ENCODE measurements around the gene EXO1.
A peak's percentile ranks its signal among the peaks of the same experiment; 100 is the strongest.
"Not testable (repeated sequence)": the region's sequence is repeated elsewhere in the genome, so short reads cannot be mapped to it uniquely, and the experiment has no call there.

EXO1 gene

GRCh38 chr1:241836941-241837340 is 11.1 kb upstream of the EXO1 start:
- no peak for DNase-seq (ENCODE audit: low spot score)

- no peak for DNase-seq (ENCODE audit: low spot score)
Observed at GRCh38 chr1:241837416-241837815, 10.6 kb upstream of the EXO1 start.

- DNase-seq (ENCODE audit: low spot score) = no peak
Observed at GRCh38 chr1:241837901-241838300, 10.1 kb upstream of the EXO1 start.

- DNase-seq (ENCODE audit: low spot score) = no peak
Observed at GRCh38 chr1:241838897-241839296, 9.1 kb upstream of the EXO1 start.

- peak; percentile 19 for DNase-seq (ENCODE audit: low spot score)
Observed at GRCh38 chr1:241839369-241839979, 8.5 kb upstream of the EXO1 start.

GRCh38 chr1:241840164-241840563 is 7.8 kb upstream of the EXO1 start:
- DNase-seq (ENCODE audit: low spot score) = no peak

GRCh38 chr1:241841691-241842090 is 6.3 kb upstream of the EXO1 start:
- DNase-seq (ENCODE audit: low spot score) = no peak

- no peak for DNase-seq (ENCODE audit: low spot score)
Observed at GRCh38 chr1:241842565-241842964, 5.4 kb upstream of the EXO1 start.

GRCh38 chr1:241844593-241844992 is 3.4 kb upstream of the EXO1 start:
- no peak for DNase-seq (ENCODE audit: low spot score)

- no peak for DNase-seq (ENCODE audit: low spot score)
Observed at GRCh38 chr1:241846375-241846774, 1.6 kb upstream of the EXO1 start.

- no peak for DNase-seq (ENCODE audit: low spot score)
Observed at GRCh38 chr1:241846862-241847539, 1.0 kb upstream of the EXO1 start.

- DNase-seq (ENCODE audit: low spot score) = no peak
Observed at GRCh38 chr1:241847540-241847795, 536 bp upstream of the EXO1 start.

- DNase-seq (ENCODE audit: low spot score) = no peak
Observed at GRCh38 chr1:241848686-241849344, 811 bp downstream of the EXO1 start.

GRCh38 chr1:241849345-241849695 is 1.3 kb downstream of the EXO1 start:
- no peak for DNase-seq (ENCODE audit: low spot score)

GRCh38 chr1:241855545-241856140 is 7.6 kb downstream of the EXO1 start:
- not testable (repeated sequence) for DNase-seq (ENCODE audit: low spot score)

GRCh38 chr1:241857131-241857530 is 9.1 kb downstream of the EXO1 start:
- no peak for DNase-seq (ENCODE audit: low spot score)

GRCh38 chr1:241860922-241861321 is 12.9 kb downstream of the EXO1 start:
- no peak for DNase-seq (ENCODE audit: low spot score)

- no peak for DNase-seq (ENCODE audit: low spot score)
Observed at GRCh38 chr1:241869022-241869421, 21.0 kb downstream of the EXO1 start.

- DNase-seq (ENCODE audit: low spot score) = no peak
Observed at GRCh38 chr1:241870336-241870735, 22.3 kb downstream of the EXO1 start.

- no peak for DNase-seq (ENCODE audit: low spot score)
Observed at GRCh38 chr1:241870746-241871430, 22.9 kb downstream of the EXO1 start.

GRCh38 chr1:241881440-241881839 is 33.4 kb downstream of the EXO1 start:
- DNase-seq (ENCODE audit: low spot score) = no peak

- DNase-seq (ENCODE audit: low spot score) = no peak
Observed at GRCh38 chr1:241883159-241883558, 35.2 kb downstream of the EXO1 start.

GRCh38 chr1:241888232-241888631 is 40.2 kb downstream of the EXO1 start:
- DNase-seq (ENCODE audit: low spot score) = peak; percentile 30

Measured in activated CD4-positive, alpha-beta T cell treated with anti-CD3 and anti-CD28 coated beads, Interleukin-2, Interleukin-4, amounts not matched to agents 100 ng/mL and 50 ng/mL, durations not matched to agents 16 hours and 8 hours (primary cell).